GM12892 (cell line): Measurements from ENCODE around the gene LDLRAD3.

Source experiments
- POLR2A ChIP-seq: IDR thresholded peaks from 2 replicates; pipeline ENCODE4 v1.6.1; 2011; ENCODE audit warnings: low read depth, low read length, control low read depth
- POLR2AphosphoS5 ChIP-seq: IDR thresholded peaks from 2 replicates; pipeline ENCODE4 v1.6.1; 2011; ENCODE audit warnings: low read depth, low read length, control low read depth
- TAF1 ChIP-seq: IDR thresholded peaks from 2 replicates; pipeline ENCODE4 v1.6.1; 2011; ENCODE audit warnings: low read depth, mild to moderate bottlenecking, control low read depth, low read length, borderline replicate concordance

- TF ChIP-seq POLR2A (no peak), POLR2AphosphoS5 (no peak), TAF1 (no peak)
These were observed 221.9 kb downstream of the LDLRAD3 start for GRCh38 chr11:36165621-36166397.
